A549 (cell line): ENCODE results near the gene REX1BD. TPM values are rescaled to one million over a fixed set of nuclear protein-coding genes. Genes with fewer than 3 reads are reported as not detected.

ENCODE experiments used
- ATAC-seq, 2 experiments: fragments of 200-7000 bp in 1 of 2; fragments of >200 bp in 1 of 2; cut with Nextera tagmentation in 1 of 2; cut with Tn5 transposase in 1 of 2; 3 replicates each; pipeline versions ENCODE4 v1.8.0 to v1.9.1; 2018 to 2020; ENCODE audit warnings: mild to moderate bottlenecking in 1 of 2, moderate library complexity in 1 of 2
- CTCF ChIA-PET: fragments of 300-600 bp; sonication (Branson Sonifier 250); formaldehyde crosslinking; extraction: SDS; loops from one replicate; lab custom pipeline; 2021; ENCODE audit warnings: antibody characterized with exemption, inconsistent platforms; lab: Yijun Ruan, JAX
- POLR2A ChIA-PET: fragments of 350-600 bp; formaldehyde crosslinking; extraction: SDS; loops from one replicate; lab custom pipeline; 2021; ENCODE audit warnings: antibody characterized with exemption, inconsistent platforms; lab: Yijun Ruan, JAX
- DNase-seq, 2 experiments: peaks; one replicate each; pipeline versions ENCODE4 v3.0.0 to v3.0.0-alpha.2; 2011 to 2016; ENCODE audit warnings: low read depth in 1 of 2, low spot score in 1 of 2
- FAIRE-seq: peaks from 2 replicates; lab custom pipeline; 2011; peaks lifted over from hg19 to GRCh38; lab: Jason Lieb, UNC
- H3K27ac ChIP-seq, 2 experiments: fragments of >200 bp; sonication (Bioruptor Twin); formaldehyde crosslinking; 3 replicates each; pipeline ENCODE4 v1.5.1; 2016 to 2017
- H3K4me1 ChIP-seq: fragments of >200 bp; sonication (Bioruptor Twin); formaldehyde crosslinking; 3 replicates; pipeline ENCODE4 v1.6.1; 2016
- H3K4me2 ChIP-seq: fragments of >200 bp; sonication (Bioruptor Twin); formaldehyde crosslinking; 3 replicates; pipeline ENCODE4 v1.6.1; 2016
- H3K4me3 ChIP-seq: fragments of >200 bp; sonication (Bioruptor Twin); formaldehyde crosslinking; 3 replicates; pipeline ENCODE4 v1.5.1; 2016
- H3K9me3 ChIP-seq: fragments of >200 bp; sonication (Bioruptor Twin); formaldehyde crosslinking; 3 replicates; pipeline ENCODE4 v1.6.1; 2016
- ATOH8 ChIP-seq: fragments of 250-450 bp; sonication (Bioruptor Pico); IDR thresholded peaks from 2 replicates; pipeline ENCODE4 v1.5.0; 2020; ENCODE audit warnings: low read depth, mild to moderate bottlenecking, moderate library complexity
- BCL3 ChIP-seq: fragments of >200 bp; sonication (Bioruptor Twin); formaldehyde crosslinking; IDR thresholded peaks from 3 replicates; pipeline ENCODE4 v1.6.1; 2016
- BHLHE40 ChIP-seq: IDR thresholded peaks from 2 replicates; pipeline ENCODE4 v1.6.1; 2012; ENCODE audit warnings: low read depth, low read length, inconsistent platforms
- CBX2 ChIP-seq: fragments of 200-600 bp; sonication (generic); IDR thresholded peaks from 2 replicates; pipeline ENCODE4 v1.6.1; 2016; ENCODE audit warnings: low read depth, mild to moderate bottlenecking, borderline replicate concordance
- CEBPB ChIP-seq, 2 experiments: fragments of >200 bp in 1 of 2; sonication (Bioruptor Twin) in 1 of 2; formaldehyde crosslinking in 1 of 2; IDR thresholded peaks; 2 replicates each; pipeline ENCODE4 v1.6.1; 2012 to 2016
- CHD2 ChIP-seq: fragments of 150-350 bp; IDR thresholded peaks from 2 replicates; pipeline ENCODE4 v1.6.1; 2014; ENCODE audit warnings: low read length; ENCODE audit not compliant: partially characterized antibody
- CHD4 ChIP-seq: fragments of 200-600 bp; sonication (generic); IDR thresholded peaks from 2 replicates; pipeline ENCODE4 v1.6.1; 2016; ENCODE audit warnings: antibody characterized with exemption, mild to moderate bottlenecking, borderline replicate concordance
- EHF ChIP-seq: fragments of 250-450 bp; sonication (Bioruptor Pico); IDR thresholded peaks from 2 replicates; pipeline ENCODE4 v1.5.0; 2020; ENCODE audit warnings: mild to moderate bottlenecking
- EHMT2 ChIP-seq: fragments of 200-600 bp; sonication (generic); IDR thresholded peaks from 2 replicates; pipeline ENCODE4 v1.6.1; 2016; ENCODE audit warnings: antibody characterized with exemption, low read depth, mild to moderate bottlenecking, moderate library complexity
- EP300 ChIP-seq, 2 experiments: fragments of >200 bp; sonication (Bioruptor Twin); formaldehyde crosslinking; IDR thresholded peaks; 2 replicates in 1 of 2; 3 replicates in 1 of 2; pipeline ENCODE4 v1.6.1; 2016 to 2017
- FOXS1 ChIP-seq: fragments of 250-450 bp; sonication (Bioruptor Pico); IDR thresholded peaks from 2 replicates; pipeline ENCODE4 v1.5.0; 2020; ENCODE audit warnings: mild to moderate bottlenecking, moderate library complexity
- GATA3 ChIP-seq: IDR thresholded peaks from 2 replicates; pipeline ENCODE4 v1.6.1; 2012; ENCODE audit warnings: borderline replicate concordance
- HDAC2 ChIP-seq: fragments of 200-600 bp; sonication (generic); IDR thresholded peaks from 2 replicates; pipeline ENCODE4 v1.6.1; 2016
- HES2 ChIP-seq: fragments of >200 bp; sonication (Bioruptor Twin); formaldehyde crosslinking; IDR thresholded peaks from 2 replicates; pipeline ENCODE4 v1.6.1; 2016
- HOXB5 ChIP-seq: fragments of 250-450 bp; sonication (Bioruptor Pico); IDR thresholded peaks from 2 replicates; pipeline ENCODE4 v1.5.0; 2020; ENCODE audit warnings: mild to moderate bottlenecking, moderate library complexity
- MAFK ChIP-seq: fragments of 450-650 bp; IDR thresholded peaks from 2 replicates; pipeline ENCODE4 v1.6.1; 2014; ENCODE audit not compliant: partially characterized antibody
- NPAS2 ChIP-seq: fragments of 250-450 bp; sonication (Bioruptor Pico); IDR thresholded peaks from 2 replicates; pipeline ENCODE4 v1.8.0; 2022; ENCODE audit warnings: mild to moderate bottlenecking, moderate library complexity, borderline replicate concordance
- NR3C1 ChIP-seq: fragments of >200 bp; sonication (Bioruptor Twin); formaldehyde crosslinking; IDR thresholded peaks from 3 replicates; pipeline ENCODE4 v1.6.1; 2017
- PBX3 ChIP-seq: IDR thresholded peaks from 2 replicates; pipeline ENCODE4 v1.6.1; 2012
- RAD21 ChIP-seq, 2 experiments: fragments of >200 bp in 1 of 2; sonication (Bioruptor Twin) in 1 of 2; formaldehyde crosslinking in 1 of 2; IDR thresholded peaks in 1 of 2; conservative IDR thresholded peaks in 1 of 2; 2 replicates in 1 of 2; 3 replicates in 1 of 2; pipeline ENCODE4 v1.6.1; 2012 to 2018; ENCODE audit warnings: inconsistent platforms in 1 of 2
- REST ChIP-seq: fragments of 200-600 bp; sonication (generic); IDR thresholded peaks from 2 replicates; pipeline ENCODE4 v1.6.1; 2016; ENCODE audit warnings: antibody characterized with exemption, mild to moderate bottlenecking, moderate library complexity
- SMC3 ChIP-seq: fragments of >200 bp; sonication (Bioruptor Twin); formaldehyde crosslinking; IDR thresholded peaks from 3 replicates; pipeline ENCODE4 v1.6.1; 2018; ENCODE audit warnings: inconsistent platforms
- SREBF2 ChIP-seq: fragments of 450-650 bp; IDR thresholded peaks from 2 replicates; pipeline ENCODE4 v1.6.1; 2014; ENCODE audit warnings: mild to moderate bottlenecking, moderate library complexity
- ZNF302 ChIP-seq: fragments of 250-450 bp; sonication (Bioruptor Pico); IDR thresholded peaks from 2 replicates; pipeline ENCODE4 v1.9.0; 2021; ENCODE audit warnings: inconsistent platforms, mild to moderate bottlenecking, moderate library complexity
- WGBS: methylation state at CpG from one replicate; pipeline ENCODE4 v1.1.6; 2017; ENCODE audit errors: missing lambda C conversion rate; 5-methylcytosine and 5-hydroxymethylcytosine counted together
- polyA plus RNA-seq, 4 experiments: library from polyadenylated mRNA; depleted of rRNA in 3 of 4; stranded (reverse); fragments of >200 nt; fragmentation: RNase III in 1 of 4; extraction: RNeasy Plus Mini Kit Qiagen cat#74134 plus additional on column Dnase treatment in 1 of 4; gene quantifications; 2 replicates in 3 of 4; 3 replicates in 1 of 4; pipeline ENCODE4 v1.2.3, GENCODE V29; 2011 to 2017

The REX1BD gene
- polyA plus RNA-seq, 2 of the 4 experiments (the other 2 are of a cell fraction): 23.1 to 47.3 TPM

- TF ChIP-seq RAD21 (conservative IDR thresholded peaks at IDR 0.05 in 1 of 2, IDR thresholded peaks at IDR 0.05 in 1 of 2) (no peak), GATA3 (no peak), HDAC2 (no peak), ZNF302 (CRISPR knock-in tag) (no peak), CBX2 (no peak), EHF (CRISPR knock-in tag) (no peak), EP300 (IDR thresholded peaks at IDR 0.05) (no peak), PBX3 (no peak), BCL3 (no peak), FOXS1 (CRISPR knock-in tag) (no peak), CHD2 (no peak), NPAS2 (no peak), HOXB5 (no peak), CEBPB (IDR thresholded peaks at IDR 0.05) (no peak)
- TF ChIP-seq, all 56 proteins: peak for 0
- peaks cover 10% of the 10 kb centered on the region; the same call in 1 of the 3 replicates for H3K4me1 ChIP-seq
- CTCF ChIA-PET: interaction anchor here (1.0 to 1.4 kb wide), 2 partner anchors 41 to 47 kb away, joined by 4 read pairs; partner anchors contain the start of gene REX1BD
- H3K4me2 ChIP-seq: peak overlapping the region; percentile 99
- no peak for FAIRE-seq
- POLR2A ChIA-PET: interaction anchor here (0.7 to 1.1 kb wide), 2 partner anchors 46 to 167 kb away, joined by 3 read pairs; no protein-coding TSS in a partner anchor
- DNase-seq: no peak
- WGBS: 7% methylated on average over 5 of the region's 6 CpGs
- H3K4me3 ChIP-seq: peak overlapping the region; percentile 92; the same call in 2 of the 3 replicates
- H3K9me3 ChIP-seq: no peaks in the 10 kb centered on the region
- H3K27ac ChIP-seq: peak overlapping the region in 1 of 2 experiments; percentile 87; a peak in 2 of 6 replicates
- peak in 1 of 2 experiments; percentile 3; a peak in 4 of 6 replicates for ATAC-seq
These were observed 47.2 kb downstream of the REX1BD start for GRCh38 chr19:18635831-18636182.

GRCh38 chr19:18636183-18636968, 47.8 kb downstream of the REX1BD start:
- DNase-seq (peak; percentile 80 to 94), FAIRE-seq (no peak), ATAC-seq (peak; percentile 93 to 97)
- Histone ChIP-seq H3K27ac (peak overlapping the region; percentile 53 to 87; a peak in 5 of 6 replicates), H3K9me3 (no peaks in the 10 kb centered on the region), H3K4me2 (peak overlapping the region; percentile 99), H3K4me3 (peak overlapping the region; percentile 92), H3K4me1 (peaks cover 10% of the 10 kb centered on the region; the same call in 1 of the 3 replicates)
- 2% methylated on average over 21 of the region's 44 CpGs for WGBS
- ChIA-PET CTCF (no interaction called here), POLR2A (no interaction called here)
- TF ChIP-seq HES2 (no peak), MAFK (no peak), CHD4 (no peak), ATOH8 (CRISPR knock-in tag) (no peak), REST (no peak), NR3C1 (no peak), HDAC2 (no peak), SMC3 (no peak), ZNF302 (CRISPR knock-in tag) (no peak), BHLHE40 (no peak), SREBF2 (no peak), BCL3 (no peak), EHMT2 (no peak)
